ENCODE results near the gene HERC2.

- TF ChIP-seq, protein P1, sequence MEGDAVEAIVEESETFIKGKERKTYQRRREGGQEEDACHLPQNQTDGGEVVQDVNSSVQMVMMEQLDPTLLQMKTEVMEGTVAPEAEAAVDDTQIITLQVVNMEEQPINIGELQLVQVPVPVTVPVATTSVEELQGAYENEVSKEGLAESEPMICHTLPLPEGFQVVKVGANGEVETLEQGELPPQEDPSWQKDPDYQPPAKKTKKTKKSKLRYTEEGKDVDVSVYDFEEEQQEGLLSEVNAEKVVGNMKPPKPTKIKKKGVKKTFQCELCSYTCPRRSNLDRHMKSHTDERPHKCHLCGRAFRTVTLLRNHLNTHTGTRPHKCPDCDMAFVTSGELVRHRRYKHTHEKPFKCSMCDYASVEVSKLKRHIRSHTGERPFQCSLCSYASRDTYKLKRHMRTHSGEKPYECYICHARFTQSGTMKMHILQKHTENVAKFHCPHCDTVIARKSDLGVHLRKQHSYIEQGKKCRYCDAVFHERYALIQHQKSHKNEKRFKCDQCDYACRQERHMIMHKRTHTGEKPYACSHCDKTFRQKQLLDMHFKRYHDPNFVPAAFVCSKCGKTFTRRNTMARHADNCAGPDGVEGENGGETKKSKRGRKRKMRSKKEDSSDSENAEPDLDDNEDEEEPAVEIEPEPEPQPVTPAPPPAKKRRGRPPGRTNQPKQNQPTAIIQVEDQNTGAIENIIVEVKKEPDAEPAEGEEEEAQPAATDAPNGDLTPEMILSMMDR (IDR thresholded peaks at IDR 0.05), result no peak
- no peak for TF ChIP-seq POLR2A (IDR thresholded peaks at IDR 0.05)
- peak in 1 of 4 donors; percentile 15 for TF ChIP-seq POLR2AphosphoS5 (IDR thresholded peaks at IDR 0.05)
Measured at GRCh38 chr15:28185148-28185895, 136.7 kb downstream of the HERC2 start.

All from sigmoid colon (tissue), 4 donors.